ENCODE results near the gene ATPAF1.

Gene ATPAF1

GRCh38 chr1:46650491-46650890, 17.7 kb downstream of the ATPAF1 start:
- no peak for DNase-seq

GRCh38 chr1:46649764-46650163, 18.4 kb downstream of the ATPAF1 start:
- DNase-seq: no peak

- DNase-seq: no peak
These were observed 20.6 kb downstream of the ATPAF1 start for GRCh38 chr1:46647611-46648010.

GRCh38 chr1:46646844-46647243, 21.3 kb downstream of the ATPAF1 start:
- DNase-seq: no peak

GRCh38 chr1:46646331-46646730, 21.8 kb downstream of the ATPAF1 start:
- no peak for DNase-seq

GRCh38 chr1:46645815-46646214, 22.3 kb downstream of the ATPAF1 start:
- DNase-seq: no peak

DNA sequence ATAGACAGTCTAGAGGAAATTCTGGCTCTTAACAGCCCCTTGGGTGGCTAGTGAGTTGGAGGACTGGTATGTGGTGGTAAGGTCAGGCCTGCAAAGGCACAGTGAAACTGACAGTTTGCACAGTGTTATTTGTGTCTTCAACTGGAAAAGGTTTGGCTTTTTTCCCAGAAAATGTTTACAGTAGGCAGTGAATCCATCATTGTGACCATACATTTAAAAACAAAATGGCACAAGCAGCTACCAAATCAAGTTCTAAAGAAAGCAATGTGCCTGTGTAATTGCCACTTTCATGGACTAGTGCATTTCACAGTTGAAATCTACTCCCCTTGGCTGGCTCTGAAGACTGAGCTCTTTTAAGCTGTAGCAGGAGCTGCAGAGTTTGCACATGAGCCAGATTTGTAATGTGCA, 24.8 kb downstream of the ATPAF1 start:
- no peak for DNase-seq

- no peak for DNase-seq
These were observed 26.0 kb downstream of the ATPAF1 start for GRCh38 chr1:46642115-46642680.

- DNase-seq: no peak
These were observed 28.6 kb downstream of the ATPAF1 start for GRCh38 chr1:46639547-46639946.

DNA sequence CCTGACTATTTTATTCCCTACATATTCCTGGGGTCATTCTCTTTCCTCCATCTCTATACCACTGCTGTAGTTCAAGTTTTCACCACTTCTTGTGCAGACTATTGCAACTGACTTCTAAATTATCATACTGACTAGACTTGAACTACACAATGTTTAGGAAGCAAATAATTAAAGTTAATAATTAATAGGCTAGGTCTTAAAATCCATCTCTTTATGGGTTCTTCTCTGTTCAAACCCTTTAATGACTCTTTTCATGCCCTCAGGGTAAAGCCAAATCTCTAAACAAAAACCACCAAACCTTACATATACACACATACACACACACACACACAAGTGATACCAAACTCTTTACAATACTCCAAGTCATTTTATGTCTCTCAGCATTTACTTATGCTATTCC, 29.2 kb downstream of the ATPAF1 start:
- no peak for DNase-seq

DNA sequence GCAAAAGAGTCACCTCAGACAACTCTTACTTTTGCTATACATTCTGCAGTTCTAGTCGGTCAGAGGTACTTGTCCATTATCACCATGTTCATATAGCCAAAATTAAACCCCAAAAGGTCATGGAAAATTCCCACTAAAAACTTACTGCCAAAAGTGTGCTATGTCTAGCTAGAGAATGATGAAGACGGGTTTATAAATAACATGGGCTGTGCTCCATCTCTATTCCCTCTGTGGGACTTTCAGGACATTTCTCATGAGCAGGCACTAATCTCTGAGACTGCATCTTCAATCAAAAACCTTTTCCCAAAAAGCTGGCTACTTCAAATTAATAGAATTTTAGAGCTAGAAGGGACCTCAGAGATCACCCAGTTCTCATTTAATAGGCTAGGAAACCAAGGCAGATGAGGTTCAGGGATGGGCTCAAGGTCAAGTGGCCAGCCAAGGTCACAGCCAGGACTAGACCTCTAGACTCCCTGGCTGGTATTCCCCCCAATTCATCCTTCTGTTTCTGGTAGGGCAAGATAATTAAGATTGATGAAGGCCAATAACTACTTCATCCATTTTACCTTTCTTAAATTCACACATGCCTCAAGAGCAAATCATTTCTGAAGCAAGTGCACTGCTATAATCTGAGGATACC, 30.6 kb downstream of the ATPAF1 start:
- DNase-seq: no peak

DNA sequence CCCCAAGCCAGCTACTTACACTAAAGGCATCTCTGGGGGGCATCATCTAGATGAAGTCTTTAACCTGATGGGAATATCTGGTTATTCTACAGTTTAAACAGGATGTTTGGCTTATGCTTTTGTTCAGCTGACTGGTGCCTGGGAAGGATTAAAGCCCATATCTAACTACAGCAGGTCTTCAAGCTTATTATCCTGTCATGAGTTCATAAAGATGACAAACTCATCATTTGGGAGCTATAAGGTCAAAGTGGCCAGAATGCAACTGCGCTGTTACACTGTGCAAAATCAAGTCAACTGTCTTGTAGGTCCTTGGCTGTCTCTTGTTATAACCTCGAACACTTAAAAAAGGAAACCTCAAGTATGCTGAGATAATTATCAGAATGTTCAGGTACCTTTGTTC, 33.0 kb downstream of the ATPAF1 start:
- no peak for DNase-seq

DNA sequence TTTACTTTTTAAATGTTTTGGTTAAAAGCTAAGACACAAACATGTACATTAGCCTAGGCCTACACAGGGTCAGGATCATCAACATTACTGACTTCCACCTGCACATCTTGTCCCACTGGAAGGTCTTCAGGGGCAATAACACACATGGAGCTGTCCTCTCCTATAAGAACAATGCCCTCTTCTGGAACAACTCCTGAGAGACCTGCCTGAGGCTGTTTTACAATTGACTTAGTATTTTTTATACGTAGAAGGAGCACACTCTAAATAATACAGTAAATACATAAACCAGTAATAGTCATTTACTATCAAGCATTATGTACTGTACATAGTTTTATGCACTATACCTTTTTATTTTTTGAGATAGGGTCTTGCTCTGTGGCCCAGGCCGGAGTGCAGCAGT, 37.4 kb downstream of the ATPAF1 start:
- no peak for DNase-seq

- no peak for DNase-seq
These were observed 44.2 kb downstream of the ATPAF1 start for GRCh38 chr1:46623743-46624644.

DNA sequence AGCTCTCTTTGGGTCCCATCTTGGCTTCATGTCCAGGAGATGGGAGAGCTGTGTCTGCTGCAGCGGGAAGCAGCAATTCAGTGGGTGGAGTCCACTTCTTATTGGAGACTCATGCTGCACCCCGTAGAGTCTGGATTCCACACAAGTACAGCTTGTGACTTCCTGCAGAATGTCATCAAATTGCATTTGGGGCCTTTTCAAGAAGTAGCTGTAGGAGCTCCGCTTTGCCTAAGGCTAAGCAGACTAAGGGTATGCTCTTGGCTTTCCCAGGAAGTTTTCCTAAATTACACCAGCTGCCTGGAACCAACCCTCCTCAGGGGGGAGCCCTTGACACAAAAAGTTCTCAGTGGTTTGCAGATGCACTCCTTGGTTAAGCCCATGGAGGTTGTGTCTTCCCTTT, 45.8 kb downstream of the ATPAF1 start:
- DNase-seq: peak in 1 of 51 donors; percentile 11

DNA sequence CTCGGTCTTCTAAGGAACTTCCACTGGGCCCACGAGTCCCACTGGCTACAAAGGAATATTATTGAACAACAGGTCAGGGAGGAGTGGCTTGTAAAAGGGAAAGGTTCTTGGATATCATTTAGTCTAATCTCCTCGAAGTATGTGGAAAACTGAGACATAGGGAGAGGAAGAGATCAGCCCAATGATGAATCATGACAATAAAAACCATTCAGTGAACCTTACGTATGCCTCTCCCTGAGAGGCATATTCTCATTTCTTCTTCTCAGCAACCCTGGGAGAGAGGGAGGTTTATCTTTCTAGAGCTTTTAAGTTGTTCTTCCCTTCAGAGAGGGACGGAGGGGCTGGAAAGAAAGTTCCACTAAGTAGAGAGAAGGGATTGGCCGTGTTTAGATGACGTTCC, 46.2 kb downstream of the ATPAF1 start:
- no peak for DNase-seq

DNA sequence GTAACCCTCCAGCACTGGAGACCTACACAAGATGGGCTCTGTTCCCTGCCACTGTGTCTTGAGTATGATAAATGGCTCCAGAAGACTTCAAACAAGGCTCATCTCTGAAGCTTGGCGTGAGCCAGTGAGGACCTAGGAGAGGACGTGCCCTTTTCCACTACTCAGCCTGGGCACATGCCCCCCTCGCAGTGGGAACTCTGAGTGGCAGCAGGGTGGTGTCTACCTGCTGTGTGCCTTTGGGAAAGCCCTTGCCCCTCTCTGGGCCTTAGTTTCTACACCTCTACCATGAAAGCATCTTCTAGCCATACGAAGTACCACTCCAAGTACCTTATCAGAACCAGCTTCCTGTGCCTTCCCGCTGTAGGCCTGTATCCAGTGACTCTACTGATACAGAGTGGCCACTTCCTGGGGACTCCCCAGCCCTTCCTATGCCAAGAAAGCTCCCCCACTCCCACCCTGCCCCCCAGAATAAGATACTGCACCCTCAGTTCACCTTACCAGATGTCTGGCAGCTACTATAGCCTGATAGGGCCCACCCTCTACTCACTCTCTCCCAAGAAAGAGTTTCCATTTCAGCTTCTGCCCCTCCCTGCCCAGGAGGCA, 48.4 kb downstream of the ATPAF1 start:
- DNase-seq: no peak

- no peak for DNase-seq
These were observed 49.3 kb downstream of the ATPAF1 start for GRCh38 chr1:46618754-46619415.

- no peak for DNase-seq
These were observed 50.3 kb downstream of the ATPAF1 start for GRCh38 chr1:46617833-46618232.

- no peak for DNase-seq
These were observed 50.9 kb downstream of the ATPAF1 start for GRCh38 chr1:46617108-46617800.
